Measurements from ENCODE around the gene HHLA2. TPM values are rescaled to one million over a fixed set of nuclear protein-coding genes. Genes with fewer than 3 reads are reported as not detected.
"Not testable (repeated sequence)": the region's sequence is repeated elsewhere in the genome, so short reads cannot be mapped to it uniquely, and the experiment has no call there.

HHLA2 gene
- not detected for total RNA-seq
- long read RNA-seq = 0 reads

GRCh38 chr3:108296239-108296638, at the start of gene HHLA2:
Gene HHLA2, plus strand, starts transcription at chr3:108296548. Its CDS starts 55,266 bp downstream, at chr3:108351814.
- intact Hi-C loops (cut with DNase I) = no loop called here
- DNase-seq = no peak

GRCh38 chr3:108250626-108251025, 45.7 kb upstream of the HHLA2 start:
- intact Hi-C loops (cut with DNase I) = no loop called here
- DNase-seq (no peak), ATAC-seq (ENCODE audit: poor library complexity) (no peak)

More at GRCh38 chr3:108296239-108296638, at the start of gene HHLA2:
- ATAC-seq (ENCODE audit: poor library complexity) = no peak

- intact Hi-C loops (cut with DNase I) = no loop called here
- DNase-seq (no peak), ATAC-seq (ENCODE audit: poor library complexity) (no peak)
Measured at GRCh38 chr3:108251265-108251664, 45.1 kb upstream of the HHLA2 start.

GRCh38 chr3:108251844-108252243, 44.5 kb upstream of the HHLA2 start:
- DNase-seq (no peak), ATAC-seq (ENCODE audit: poor library complexity) (no peak)
- intact Hi-C loops (cut with DNase I) = no loop called here

GRCh38 chr3:108255131-108255530, 41.2 kb upstream of the HHLA2 start:
- DNase-seq = no peak
- no peak for ATAC-seq (ENCODE audit: poor library complexity)
- intact Hi-C loops (cut with DNase I) = no loop called here

- ATAC-seq (ENCODE audit: poor library complexity); DNase-seq; intact Hi-C loops (cut with DNase I): not testable (repeated sequence)
Measured at GRCh38 chr3:108264534-108265298, 31.6 kb upstream of the HHLA2 start.

- DNase-seq = not testable (repeated sequence)
Measured at GRCh38 chr3:108268235-108268634, 28.1 kb upstream of the HHLA2 start.

GRCh38 chr3:108271626-108272025, 24.7 kb upstream of the HHLA2 start:
- DNase-seq (no peak), ATAC-seq (ENCODE audit: poor library complexity) (no peak)
- intact Hi-C loops (cut with DNase I) = no loop called here

More at GRCh38 chr3:108268235-108268634, 28.1 kb upstream of the HHLA2 start:
- intact Hi-C loops (cut with DNase I); ATAC-seq (ENCODE audit: poor library complexity): not testable (repeated sequence)

- DNase-seq; intact Hi-C loops (cut with DNase I); ATAC-seq (ENCODE audit: poor library complexity): not testable (repeated sequence)
Measured at GRCh38 chr3:108279066-108279465, 17.3 kb upstream of the HHLA2 start.

- DNase-seq (no peak), ATAC-seq (ENCODE audit: poor library complexity) (no peak)
- intact Hi-C loops (cut with DNase I) = no loop called here
Measured at GRCh38 chr3:108280476-108280875, 15.9 kb upstream of the HHLA2 start.

- ATAC-seq (ENCODE audit: poor library complexity) (no peak), DNase-seq (no peak)
- intact Hi-C loops (cut with DNase I) = no loop called here
Measured at GRCh38 chr3:108281670-108282069, 14.7 kb upstream of the HHLA2 start.

GRCh38 chr3:108283006-108283405, 13.3 kb upstream of the HHLA2 start:
- no peak for ATAC-seq (ENCODE audit: poor library complexity)
- intact Hi-C loops (cut with DNase I) = no loop called here

GRCh38 chr3:108283989-108284388, 12.4 kb upstream of the HHLA2 start:
- ATAC-seq (ENCODE audit: poor library complexity) (no peak), DNase-seq (no peak)
- intact Hi-C loops (cut with DNase I) = no loop called here

More at GRCh38 chr3:108283006-108283405, 13.3 kb upstream of the HHLA2 start:
- DNase-seq = no peak

- intact Hi-C loops (cut with DNase I) = no loop called here
- ATAC-seq (ENCODE audit: poor library complexity) (no peak), DNase-seq (no peak)
Measured at GRCh38 chr3:108285176-108285575, 11.2 kb upstream of the HHLA2 start.

GRCh38 chr3:108287146-108287545, 9.2 kb upstream of the HHLA2 start:
- no peak for ATAC-seq (ENCODE audit: poor library complexity)
- intact Hi-C loops (cut with DNase I) = no loop called here
- DNase-seq = no peak

- ATAC-seq (ENCODE audit: poor library complexity); intact Hi-C loops (cut with DNase I); DNase-seq: not testable (repeated sequence)
Measured at GRCh38 chr3:108288193-108288592, 8.2 kb upstream of the HHLA2 start.

- no peak for ATAC-seq (ENCODE audit: poor library complexity)
- DNase-seq = no peak
- intact Hi-C loops (cut with DNase I) = no loop called here
Measured at GRCh38 chr3:108289159-108289558, 7.2 kb upstream of the HHLA2 start.

GRCh38 chr3:108292450-108292849, 3.9 kb upstream of the HHLA2 start:
- no peak for DNase-seq
- peak; percentile 36 for ATAC-seq (ENCODE audit: poor library complexity)
- intact Hi-C loops (cut with DNase I) = no loop called here

GRCh38 chr3:108292905-108293328, 3.4 kb upstream of the HHLA2 start:
- DNase-seq = no peak
- intact Hi-C loops (cut with DNase I) = no loop called here
- ATAC-seq (ENCODE audit: poor library complexity) = no peak

GRCh38 chr3:108293858-108294257, 2.5 kb upstream of the HHLA2 start:
- no peak for ATAC-seq (ENCODE audit: poor library complexity)
- intact Hi-C loops (cut with DNase I) = no loop called here
- no peak for DNase-seq
